ENCODE data around the gene FALEC.

FALEC gene

GRCh38 chr1:150515328-150516049 is at the start of gene FALEC:
Gene FALEC (plus strand): TSS chr1:150515752.
- DNase-seq (ENCODE audit: low read depth) = peak; percentile 96
- TF ChIP-seq POLR2A (IDR thresholded peaks at IDR 0.05; ENCODE audit: extremely low read depth, insufficient read length) (peak; percentile 35), MAX (IDR thresholded peaks at IDR 0.05; ENCODE audit: low read depth, low read length) (peak; percentile 75), MYC (IDR thresholded peaks at IDR 0.05; ENCODE audit: low read depth, low read length) (peak; percentile 72)
- TF ChIP-seq, protein P1, sequence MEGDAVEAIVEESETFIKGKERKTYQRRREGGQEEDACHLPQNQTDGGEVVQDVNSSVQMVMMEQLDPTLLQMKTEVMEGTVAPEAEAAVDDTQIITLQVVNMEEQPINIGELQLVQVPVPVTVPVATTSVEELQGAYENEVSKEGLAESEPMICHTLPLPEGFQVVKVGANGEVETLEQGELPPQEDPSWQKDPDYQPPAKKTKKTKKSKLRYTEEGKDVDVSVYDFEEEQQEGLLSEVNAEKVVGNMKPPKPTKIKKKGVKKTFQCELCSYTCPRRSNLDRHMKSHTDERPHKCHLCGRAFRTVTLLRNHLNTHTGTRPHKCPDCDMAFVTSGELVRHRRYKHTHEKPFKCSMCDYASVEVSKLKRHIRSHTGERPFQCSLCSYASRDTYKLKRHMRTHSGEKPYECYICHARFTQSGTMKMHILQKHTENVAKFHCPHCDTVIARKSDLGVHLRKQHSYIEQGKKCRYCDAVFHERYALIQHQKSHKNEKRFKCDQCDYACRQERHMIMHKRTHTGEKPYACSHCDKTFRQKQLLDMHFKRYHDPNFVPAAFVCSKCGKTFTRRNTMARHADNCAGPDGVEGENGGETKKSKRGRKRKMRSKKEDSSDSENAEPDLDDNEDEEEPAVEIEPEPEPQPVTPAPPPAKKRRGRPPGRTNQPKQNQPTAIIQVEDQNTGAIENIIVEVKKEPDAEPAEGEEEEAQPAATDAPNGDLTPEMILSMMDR (IDR thresholded peaks at IDR 0.05; ENCODE audit: low read depth, low read length) = no peak
- peak within 1 kb of the TSS; percentile 76 for H3K4me3 ChIP-seq (ENCODE audit: low read depth, low read length)

DNA sequence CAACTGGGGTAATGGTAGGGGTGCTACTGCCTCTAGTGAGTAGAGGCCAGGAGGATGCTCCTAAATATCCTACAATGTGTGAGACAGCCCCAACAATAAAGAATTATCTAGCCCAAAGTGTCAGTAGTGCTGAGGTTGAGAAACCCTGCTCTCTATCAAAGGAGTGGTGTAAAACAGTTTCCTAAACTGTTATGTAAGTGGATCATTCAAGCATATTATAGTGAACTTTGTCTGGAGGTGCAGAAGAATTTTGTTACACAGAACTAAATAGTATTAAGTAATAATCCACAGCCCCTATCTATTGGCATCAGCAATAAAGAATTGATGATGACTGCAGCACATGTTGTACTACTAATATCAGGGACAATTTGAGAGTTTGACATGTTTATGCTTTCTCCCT is 48.6 kb upstream of the FALEC start:
- TF ChIP-seq, protein P1 (IDR thresholded peaks at IDR 0.05; ENCODE audit: low read depth, low read length) = no peak
- TF ChIP-seq MAX (IDR thresholded peaks at IDR 0.05; ENCODE audit: low read depth, low read length) = no peak
- no peak for TF ChIP-seq MYC (IDR thresholded peaks at IDR 0.05; ENCODE audit: low read depth, low read length)
- no peak for TF ChIP-seq POLR2A (IDR thresholded peaks at IDR 0.05; ENCODE audit: extremely low read depth, insufficient read length)
- H3K4me3 ChIP-seq (ENCODE audit: low read depth, low read length) = no peak overlapping the region
- DNase-seq (ENCODE audit: low read depth) = no peak

DNA sequence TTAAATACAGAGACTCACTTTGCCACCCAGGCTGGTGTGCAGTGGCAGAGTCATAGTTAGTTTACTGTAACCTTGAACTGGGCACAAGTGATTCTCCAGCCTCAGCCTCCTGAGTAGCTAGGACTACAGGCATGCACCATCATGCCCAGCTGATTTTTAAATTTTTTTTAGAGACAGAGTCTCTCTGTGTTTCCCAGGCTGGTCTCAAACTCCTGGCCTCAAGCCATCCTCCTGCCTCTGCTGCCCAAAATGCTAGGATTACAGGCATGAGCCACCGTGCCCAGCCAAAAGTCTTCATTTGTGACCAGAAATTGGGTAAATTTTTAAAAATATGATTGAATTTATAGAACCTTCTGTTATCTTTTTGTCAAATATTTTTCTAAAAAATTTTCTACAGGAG is 46.3 kb upstream of the FALEC start:
- TF ChIP-seq POLR2A (IDR thresholded peaks at IDR 0.05; ENCODE audit: extremely low read depth, insufficient read length) (no peak), MAX (IDR thresholded peaks at IDR 0.05; ENCODE audit: low read depth, low read length) (no peak), MYC (IDR thresholded peaks at IDR 0.05; ENCODE audit: low read depth, low read length) (no peak)
- H3K4me3 ChIP-seq (ENCODE audit: low read depth, low read length) = no peak overlapping the region
- DNase-seq (ENCODE audit: low read depth) = no peak

- DNase-seq (ENCODE audit: low read depth) = no peak
- TF ChIP-seq POLR2A (IDR thresholded peaks at IDR 0.05; ENCODE audit: extremely low read depth, insufficient read length) (no peak), MYC (IDR thresholded peaks at IDR 0.05; ENCODE audit: low read depth, low read length) (no peak), MAX (IDR thresholded peaks at IDR 0.05; ENCODE audit: low read depth, low read length) (no peak)
- TF ChIP-seq, protein P1 (IDR thresholded peaks at IDR 0.05; ENCODE audit: low read depth, low read length) = no peak
- no peak overlapping the region for H3K4me3 ChIP-seq (ENCODE audit: low read depth, low read length)
Measured at GRCh38 chr1:150472601-150473200, 42.9 kb upstream of the FALEC start.

- TF ChIP-seq, protein P1 (IDR thresholded peaks at IDR 0.05; ENCODE audit: low read depth, low read length) = no peak
- TF ChIP-seq MYC (IDR thresholded peaks at IDR 0.05; ENCODE audit: low read depth, low read length) (no peak), MAX (IDR thresholded peaks at IDR 0.05; ENCODE audit: low read depth, low read length) (no peak), POLR2A (IDR thresholded peaks at IDR 0.05; ENCODE audit: extremely low read depth, insufficient read length) (no peak)
- no peak for DNase-seq (ENCODE audit: low read depth)
- no peak overlapping the region for H3K4me3 ChIP-seq (ENCODE audit: low read depth, low read length)
Measured at GRCh38 chr1:150473659-150474058, 41.9 kb upstream of the FALEC start.

GRCh38 chr1:150474869-150475268 is 40.7 kb upstream of the FALEC start:
- TF ChIP-seq MYC (IDR thresholded peaks at IDR 0.05; ENCODE audit: low read depth, low read length) = no peak
- TF ChIP-seq, protein P1 (IDR thresholded peaks at IDR 0.05; ENCODE audit: low read depth, low read length) = no peak
- no peak for TF ChIP-seq POLR2A (IDR thresholded peaks at IDR 0.05; ENCODE audit: extremely low read depth, insufficient read length)
- no peak for TF ChIP-seq MAX (IDR thresholded peaks at IDR 0.05; ENCODE audit: low read depth, low read length)
- DNase-seq (ENCODE audit: low read depth) = no peak

More at GRCh38 chr1:150474869-150475268, 40.7 kb upstream of the FALEC start:
- no peak overlapping the region for H3K4me3 ChIP-seq (ENCODE audit: low read depth, low read length)

Data from NB4 (cell line).